Aorta (tissue), 5 donors: ENCODE data around the gene ZBTB37. TPM values are rescaled to one million over a fixed set of nuclear protein-coding genes. Genes with fewer than 3 reads are reported as not detected.
"Not testable (repeated sequence)": the region's sequence is repeated elsewhere in the genome, so short reads cannot be mapped to it uniquely, and the experiment has no call there.

Source experiments
- ATAC-seq: fragments of 200-7000 bp; cut with Tn5 transposase; one replicate; pipeline ENCODE4 v1.9.1; 2022; ENCODE audit warnings: moderate library complexity; ENCODE audit not compliant: low FRiP score
- DNase-seq, 2 donors: peaks; one replicate each; pipeline ENCODE4 v3.0.0-alpha.2; 2020
- H3K27ac ChIP-seq, 2 donors: one replicate each; pipeline ENCODE4 v1.5.1; 2013; ENCODE audit warnings: low read length in 2 of 2, mild to moderate bottlenecking in 2 of 2, moderate library complexity in 2 of 2, control low read depth in 1 of 2, inconsistent platforms in 1 of 2, low read depth in 1 of 2
- H3K27me3 ChIP-seq, 2 donors: one replicate each; pipeline ENCODE4 v1.6.1; 2013; ENCODE audit warnings: control low read depth in 1 of 2, low read length in 1 of 2, mild to moderate bottlenecking in 1 of 2, moderate library complexity in 1 of 2; ENCODE audit not compliant: insufficient read depth in 2 of 2, control insufficient read depth in 1 of 2
- H3K36me3 ChIP-seq, 2 donors: one replicate each; pipeline ENCODE4 v1.6.1; 2013; ENCODE audit warnings: control low read depth in 1 of 2, low read length in 1 of 2, mild to moderate bottlenecking in 1 of 2; ENCODE audit not compliant: insufficient read depth in 2 of 2, control insufficient read depth in 1 of 2
- H3K4me1 ChIP-seq, 2 donors: one replicate each; pipeline ENCODE4 v1.6.1; 2013; ENCODE audit warnings: low read length in 2 of 2, control low read depth in 1 of 2, mild to moderate bottlenecking in 1 of 2, moderate library complexity in 1 of 2; ENCODE audit not compliant: insufficient read depth in 2 of 2, control insufficient read depth in 1 of 2
- H3K4me3 ChIP-seq, 2 donors: one replicate each; pipeline ENCODE4 v1.5.1; 2013; ENCODE audit warnings: low read length in 2 of 2, control low read depth in 1 of 2, mild to moderate bottlenecking in 1 of 2
- H3K9me3 ChIP-seq: one replicate; pipeline ENCODE4 v1.6.1; 2013; ENCODE audit warnings: mild to moderate bottlenecking, low read length; ENCODE audit not compliant: control insufficient read depth
- WGBS, 2 donors: extraction: QIAGEN DNeasy Blood & Tissue Kit; methylation state at CpG; one replicate each; pipeline ENCODE4 v1.1.7; 2013; 5-methylcytosine and 5-hydroxymethylcytosine counted together
- intact Hi-C, 2 donors: fragments of 100-400 bp; cut with DNase I; formaldehyde crosslinking; loops; one replicate each; pipeline versions ENCODE4 v1.14.2 to v1.15.0; 2022
- polyA plus RNA-seq, 2 donors: library from polyadenylated mRNA; stranded (reverse); fragments of 200-250 nt; gene quantifications; one replicate each; pipeline ENCODE4 v1.2.3, GENCODE V29; 2013
- total RNA-seq, 2 donors: library from RNA; stranded (reverse); fragmentation: NEBNext Ultra II Directional; extraction: Animal tissue kit (Norgen Biotek cat#: 25700); gene quantifications; one replicate each; pipeline ENCODE4 v1.2.1, GENCODE V29; 2021
- donor health status: healthy with polysubstance abuse.
- donor health status: Bipolar disorder and iron deficiency.
- donor health status: DM: no; HTN: no; CAD: no.
- donor health status: DM: no; HTN: no; CAD: no.
- donor health status: DM: yes; HTN: yes; CAD: no.

ZBTB37 gene
- total and polyA plus RNA-seq, 4 donors: 0.63 to 19.9 (median 8.1) TPM

GRCh38 chr1:173914366-173914871 lies 46.2 kb downstream of the ZBTB37 start:
- no peak overlapping the region for H3K4me3 ChIP-seq
- intact Hi-C loops: no loop called here
- H3K27ac ChIP-seq: no peak overlapping the region
- no peaks in the 10 kb centered on the region for H3K4me1 ChIP-seq
- H3K36me3 ChIP-seq: no peaks in the 10 kb centered on the region
- WGBS, 2 donors: 83 to 85% methylated on average over 13 of the region's 13 CpGs
- DNase-seq (no peak), ATAC-seq (no peak)
- H3K9me3 ChIP-seq: peaks cover 1% of the 10 kb centered on the region
- H3K27me3 ChIP-seq: no peaks in the 10 kb centered on the region

DNA sequence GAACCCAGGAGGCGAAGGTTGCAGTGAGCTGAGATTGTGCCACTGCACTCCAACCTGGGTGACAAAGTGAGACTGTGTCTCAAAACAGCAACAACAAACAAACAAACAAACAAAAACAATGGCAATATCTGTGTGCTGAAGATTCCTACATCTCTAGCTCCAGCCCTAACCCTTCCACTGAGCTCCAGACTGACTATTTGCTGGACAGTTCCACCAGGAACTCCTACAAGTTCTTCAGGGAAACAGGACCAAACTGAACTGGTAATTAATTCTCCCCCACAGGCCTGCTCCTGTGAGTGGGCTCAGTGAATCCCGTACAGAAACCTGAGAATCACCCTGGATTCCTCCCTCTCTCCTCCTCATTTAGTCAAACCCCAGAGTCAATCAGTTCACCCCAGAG lies 47.4 kb downstream of the ZBTB37 start:
- Histone ChIP-seq H3K4me3 (no peak overlapping the region), H3K9me3 (peaks cover under 1% of the 10 kb centered on the region), H3K27ac (no peak overlapping the region), H3K36me3 (no peaks in the 10 kb centered on the region), H3K27me3 (no peaks in the 10 kb centered on the region), H3K4me1 (no peaks in the 10 kb centered on the region)
- intact Hi-C loops: no loop called here
- ATAC-seq (no peak), DNase-seq (no peak)
- 77% methylated on average over 2 of the region's 2 CpGs for WGBS, 2 donors

- DNase-seq (no peak), ATAC-seq (no peak)
- H3K27ac ChIP-seq: no peak overlapping the region
- no peak overlapping the region for H3K4me3 ChIP-seq
- no peaks in the 10 kb centered on the region for H3K36me3 ChIP-seq
- H3K27me3 ChIP-seq: no peaks in the 10 kb centered on the region
- intact Hi-C loops: no loop called here
- H3K9me3 ChIP-seq: no peaks in the 10 kb centered on the region
- H3K4me1 ChIP-seq: no peaks in the 10 kb centered on the region
- WGBS, 2 donors: 77 to 85% methylated on average over 4 of the region's 4 CpGs
Observed at GRCh38 chr1:173916667-173917066, 48.5 kb downstream of the ZBTB37 start.

DNA sequence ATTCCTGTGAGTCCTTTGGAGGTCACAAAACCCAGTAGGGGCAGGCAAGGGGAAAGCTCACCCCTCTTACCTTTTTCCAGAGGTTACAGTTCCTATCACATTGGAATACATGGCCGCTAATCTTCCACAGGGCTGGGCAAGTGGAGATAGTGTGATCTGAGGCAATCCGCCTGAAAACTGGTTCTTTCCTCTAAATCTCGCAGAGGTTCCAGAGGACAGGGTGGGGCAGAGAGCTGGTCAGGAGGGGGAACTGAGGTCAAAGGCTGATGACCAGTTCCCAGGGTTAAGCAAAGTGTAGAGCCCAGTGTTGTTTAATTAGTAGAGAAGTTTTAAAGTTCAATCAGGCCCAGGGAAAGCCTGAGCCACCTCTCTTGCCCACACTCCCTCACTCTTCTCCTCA lies 49.0 kb downstream of the ZBTB37 start, which contains the start of gene SERPINC1:
TSS of gene SERPINC1 (minus strand) at position 179 of the 400 bp plus-strand sequence. CDS start at position 111, 68 bp downstream.
- Histone ChIP-seq H3K4me1 (no peaks in the 10 kb centered on the region), H3K9me3 (no peaks in the 10 kb centered on the region), H3K27me3 (no peaks in the 10 kb centered on the region), H3K27ac (no peak within 1 kb of the TSS), H3K36me3 (no peaks in the 10 kb centered on the region), H3K4me3 (no peak within 1 kb of the TSS)
- 90 to 91% methylated on average over 3 of the region's 3 CpGs for WGBS, 2 donors
- no peak for DNase-seq
- intact Hi-C loops: no loop called here
- no peak for ATAC-seq

GRCh38 chr1:173917635-173918493 lies 49.7 kb downstream of the ZBTB37 start:
- Histone ChIP-seq H3K36me3 (no peaks in the 10 kb centered on the region), H3K27me3 (no peaks in the 10 kb centered on the region), H3K4me1 (no peaks in the 10 kb centered on the region), H3K9me3 (no peaks in the 10 kb centered on the region), H3K4me3 (no peak overlapping the region), H3K27ac (no peak overlapping the region)
- DNase-seq (no peak), ATAC-seq (no peak)
- intact Hi-C loops: no loop called here
- WGBS, 2 donors: 81 to 85% methylated on average over 12 of the region's 12 CpGs

DNA sequence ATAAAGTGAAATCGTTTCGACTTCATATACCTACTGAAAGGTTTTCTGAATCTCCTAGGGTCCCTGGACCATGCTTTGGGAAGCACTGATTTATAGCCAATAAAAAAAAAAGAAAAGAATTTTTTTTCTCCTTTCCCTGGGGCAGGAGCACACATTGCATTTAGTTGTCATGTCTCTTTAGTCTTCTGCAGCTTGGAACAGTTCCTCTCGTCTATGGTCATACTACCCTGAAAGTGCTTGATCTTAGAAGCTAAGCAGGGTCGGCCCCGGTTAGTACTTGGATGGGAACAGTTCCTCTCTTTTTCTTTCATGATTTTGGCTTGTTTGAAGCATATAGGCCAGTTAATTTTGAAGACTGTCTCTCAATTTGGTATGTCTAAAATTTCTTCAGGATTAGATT lies 52.7 kb downstream of the ZBTB37 start:
- Histone ChIP-seq H3K4me1 (no peaks in the 10 kb centered on the region), H3K27ac (no peak overlapping the region), H3K27me3 (no peaks in the 10 kb centered on the region), H3K9me3 (no peaks in the 10 kb centered on the region), H3K36me3 (no peaks in the 10 kb centered on the region), H3K4me3 (no peak overlapping the region)
- no peak for DNase-seq
- 87 to 90% methylated on average over 5 of the region's 5 CpGs for WGBS, 2 donors
- intact Hi-C loops: no loop called here
- no peak for ATAC-seq

DNA sequence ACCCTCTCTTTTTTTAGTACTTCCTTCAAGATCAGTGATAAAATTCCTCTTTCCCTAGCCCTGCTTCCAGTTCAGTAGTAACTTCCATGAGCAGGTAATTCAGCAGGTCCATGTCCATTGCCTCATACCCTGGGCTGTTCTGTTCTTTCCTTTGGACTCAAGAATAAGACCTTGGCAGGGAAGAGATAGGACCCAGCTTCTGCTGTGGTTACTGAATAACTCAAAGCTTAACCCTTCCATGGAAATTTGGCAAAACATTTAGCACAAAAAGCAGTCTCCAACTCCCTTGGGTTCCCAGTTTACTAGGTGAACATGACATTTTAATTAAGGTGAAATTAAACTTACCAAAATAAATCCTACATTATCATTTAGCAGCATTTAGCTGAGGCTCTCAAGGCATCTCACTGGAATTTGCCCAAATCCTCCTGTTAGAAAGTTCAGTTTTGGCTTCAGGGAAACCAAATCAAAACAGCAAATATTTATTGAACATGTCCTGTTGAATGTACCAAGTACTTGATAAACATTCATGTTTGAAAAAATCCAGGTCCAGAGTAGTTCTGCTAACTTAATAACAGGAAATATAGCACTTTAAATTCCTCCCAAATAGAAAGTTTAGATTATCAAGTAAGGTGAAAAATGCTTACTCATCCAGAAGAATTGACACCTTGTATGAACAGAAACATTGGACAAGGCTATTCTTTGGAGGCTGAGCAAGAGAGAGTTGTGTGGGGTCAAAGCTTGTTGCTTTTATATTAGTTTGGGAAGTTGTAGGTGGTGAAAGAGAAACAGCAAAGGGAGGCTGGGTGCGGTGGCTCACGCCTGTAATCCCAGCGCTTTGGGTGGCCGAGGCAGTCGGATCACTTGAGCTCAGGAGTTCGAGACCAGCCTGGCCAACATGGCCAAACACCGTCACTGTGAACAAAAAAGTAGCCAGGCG lies 57.4 kb downstream of the ZBTB37 start:
- Histone ChIP-seq H3K4me1 (no peaks in the 10 kb centered on the region), H3K36me3 (no peaks in the 10 kb centered on the region), H3K27me3 (no peaks in the 10 kb centered on the region), H3K4me3 (no peak overlapping the region), H3K27ac (no peak overlapping the region), H3K9me3 (no peaks in the 10 kb centered on the region)
- WGBS, 2 donors: 93 to 94% methylated on average over 8 of the region's 8 CpGs
- ATAC-seq (no peak), DNase-seq (no peak)
- intact Hi-C loops: no loop called here

GRCh38 chr1:173930541-173930940 lies 62.4 kb downstream of the ZBTB37 start:
- H3K27ac ChIP-seq, H3K4me1 ChIP-seq, DNase-seq, intact Hi-C loops, H3K36me3 ChIP-seq, ATAC-seq, H3K27me3 ChIP-seq, H3K4me3 ChIP-seq, H3K9me3 ChIP-seq: not testable (repeated sequence)
- WGBS, 2 donors: 96 to 98% methylated on average over 5 of the region's 5 CpGs
